ENCODE measurements around the gene PAXX.

Gene PAXX

GRCh38 chr9:136997830-136998234, 5.6 kb downstream of the PAXX start:
- no peak for DNase-seq

DNA sequence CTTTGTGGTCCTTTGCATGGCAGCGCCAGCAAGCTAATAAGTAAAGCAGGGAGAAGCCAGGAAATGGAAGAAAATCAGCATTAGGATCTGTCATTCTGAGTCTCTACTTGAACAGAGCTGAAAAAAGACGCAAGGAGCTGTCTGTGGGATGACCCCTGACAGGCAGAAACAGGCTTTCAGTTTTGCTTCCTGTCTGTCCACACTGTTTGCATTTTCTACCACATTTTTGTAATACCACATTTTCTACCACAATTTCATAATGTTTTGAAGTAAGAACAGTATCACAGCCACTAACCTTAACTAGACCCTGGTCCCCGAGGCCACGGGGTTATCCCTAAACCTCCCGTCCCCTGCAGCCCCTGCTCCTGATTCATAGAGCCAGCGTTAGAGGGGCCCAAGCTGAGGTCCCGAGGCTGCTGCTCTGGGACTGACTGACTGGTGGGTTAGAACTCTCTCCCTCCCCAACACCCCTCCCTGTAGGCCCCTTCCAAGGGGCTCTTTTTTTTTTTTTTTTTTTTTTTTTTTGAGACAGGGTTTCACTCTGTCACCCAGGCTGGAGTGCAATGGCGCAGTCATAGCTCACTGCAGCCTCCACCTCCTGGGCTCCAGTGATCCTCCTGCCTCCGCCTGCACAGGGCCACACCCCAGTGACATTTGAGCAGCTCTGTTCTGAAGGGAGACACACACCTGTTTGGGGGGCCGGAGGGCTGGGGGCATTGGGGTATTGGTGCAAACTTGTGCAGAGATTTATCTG, 8.1 kb downstream of the PAXX start:
- no peak for DNase-seq

- no peak for DNase-seq
Observed at GRCh38 chr9:137001857-137002645, 9.8 kb downstream of the PAXX start.

DNA sequence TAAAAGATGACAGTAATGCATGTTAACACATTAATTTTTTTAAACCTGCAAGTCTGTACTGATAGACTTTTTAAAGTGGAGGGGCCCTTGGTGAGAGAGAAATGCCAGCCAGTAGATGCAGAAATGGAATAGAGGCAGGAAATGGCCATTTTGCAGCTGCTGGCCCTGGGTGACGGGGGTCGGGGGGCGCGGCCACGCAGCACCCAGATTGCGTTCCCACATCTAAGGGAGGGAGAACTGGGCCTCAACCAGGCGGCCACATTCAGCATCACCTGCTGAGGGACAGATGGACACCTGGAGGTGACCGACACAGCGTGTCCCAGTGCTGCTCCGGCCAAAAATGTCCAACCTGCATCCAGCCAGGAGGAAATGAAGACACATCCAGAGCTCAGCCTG, 10.4 kb downstream of the PAXX start:
- no peak for DNase-seq

GRCh38 chr9:137004285-137004684, 12.1 kb downstream of the PAXX start:
- peak in 10 of 56 donors; percentile 33 to 56 (median 46) for DNase-seq

GRCh38 chr9:137006116-137007003, 14.1 kb downstream of the PAXX start:
- DNase-seq = peak in 1 of 56 donors; percentile 12

DNA sequence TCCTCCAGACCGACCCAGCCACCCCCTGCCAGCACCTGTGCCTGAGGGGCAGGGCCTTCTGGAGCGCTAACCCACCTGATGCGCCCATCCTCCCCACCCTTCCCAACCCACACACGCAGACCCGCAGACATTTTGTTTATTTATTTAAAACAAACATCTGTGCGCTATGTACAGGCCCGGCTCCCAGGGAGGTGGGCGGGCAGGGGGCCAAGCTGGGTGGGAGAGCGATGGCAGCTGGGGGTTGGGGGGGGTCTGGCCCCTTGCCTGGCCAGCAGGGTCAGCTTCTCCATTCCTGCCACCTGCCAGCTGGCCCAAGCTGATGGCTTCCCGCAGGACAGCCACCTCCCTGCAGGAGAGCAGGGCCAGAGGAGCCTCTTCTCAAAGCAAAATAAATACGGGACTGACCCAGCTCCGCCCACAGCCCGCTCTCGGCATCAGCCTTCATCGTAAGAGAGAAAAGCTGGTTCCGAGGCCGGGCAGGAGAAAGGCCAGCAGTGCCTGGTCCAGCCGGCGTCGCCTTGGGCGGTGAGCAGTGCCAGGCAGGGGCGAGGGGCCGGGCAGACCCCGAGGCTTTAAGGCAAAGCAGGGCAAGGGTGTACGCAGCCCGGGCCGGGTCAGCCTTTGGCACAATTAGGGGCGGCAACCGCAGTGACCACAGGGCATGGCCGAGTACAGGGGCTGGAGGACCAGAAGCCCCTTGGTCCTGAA, 15.0 kb downstream of the PAXX start:
- DNase-seq = peak in 1 of 56 donors; percentile 7

DNA sequence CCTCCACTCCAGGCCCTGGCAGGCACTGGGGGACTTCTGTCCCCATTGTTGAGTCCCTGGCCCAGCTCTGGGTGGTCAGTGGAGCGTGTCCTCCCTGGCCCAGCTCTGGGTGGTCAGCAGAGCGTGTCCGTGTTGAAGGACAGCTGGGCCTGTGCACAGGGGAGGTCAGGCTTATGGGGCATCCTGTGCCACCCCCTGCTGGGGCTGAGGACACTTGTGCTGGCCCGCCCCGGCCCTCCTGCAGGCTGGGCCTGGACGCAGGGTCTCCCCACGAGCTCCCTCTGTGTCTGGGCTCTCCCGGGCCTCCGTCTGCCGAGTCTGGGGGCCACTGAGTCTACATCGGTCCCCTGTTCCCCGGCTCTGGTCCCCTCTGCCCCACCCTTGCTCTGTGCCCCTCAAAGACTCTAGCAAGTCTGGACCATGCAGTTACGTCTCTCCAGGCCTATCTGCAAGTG, 15.6 kb downstream of the PAXX start:
- DNase-seq = no peak

- no peak for DNase-seq
Observed at GRCh38 chr9:137008312-137008711, 16.1 kb downstream of the PAXX start.

GRCh38 chr9:137009217-137009616, 17.0 kb downstream of the PAXX start:
- DNase-seq = no peak

GRCh38 chr9:137009938-137010732, 17.9 kb downstream of the PAXX start:
- DNase-seq = no peak

DNA sequence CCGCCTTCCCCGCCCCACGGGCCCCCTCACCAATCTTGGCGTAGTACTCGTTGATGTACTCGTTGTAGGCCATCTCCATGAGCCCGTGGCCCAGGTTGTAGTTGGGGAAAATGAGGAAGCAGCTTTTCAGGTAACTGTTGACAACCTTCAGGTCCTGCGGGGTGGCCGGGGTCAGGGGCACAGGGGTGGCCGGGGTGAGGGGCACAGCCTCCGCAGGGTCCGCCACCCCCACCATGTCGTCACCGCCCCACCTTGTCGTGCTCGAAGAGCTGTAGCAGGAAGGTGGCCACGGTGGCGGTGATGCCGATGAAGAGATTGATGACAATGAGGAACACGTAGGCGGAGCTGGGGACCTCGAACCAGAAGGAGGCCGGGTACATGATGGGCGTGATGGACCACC, 18.9 kb downstream of the PAXX start:
- DNase-seq = no peak

DNA sequence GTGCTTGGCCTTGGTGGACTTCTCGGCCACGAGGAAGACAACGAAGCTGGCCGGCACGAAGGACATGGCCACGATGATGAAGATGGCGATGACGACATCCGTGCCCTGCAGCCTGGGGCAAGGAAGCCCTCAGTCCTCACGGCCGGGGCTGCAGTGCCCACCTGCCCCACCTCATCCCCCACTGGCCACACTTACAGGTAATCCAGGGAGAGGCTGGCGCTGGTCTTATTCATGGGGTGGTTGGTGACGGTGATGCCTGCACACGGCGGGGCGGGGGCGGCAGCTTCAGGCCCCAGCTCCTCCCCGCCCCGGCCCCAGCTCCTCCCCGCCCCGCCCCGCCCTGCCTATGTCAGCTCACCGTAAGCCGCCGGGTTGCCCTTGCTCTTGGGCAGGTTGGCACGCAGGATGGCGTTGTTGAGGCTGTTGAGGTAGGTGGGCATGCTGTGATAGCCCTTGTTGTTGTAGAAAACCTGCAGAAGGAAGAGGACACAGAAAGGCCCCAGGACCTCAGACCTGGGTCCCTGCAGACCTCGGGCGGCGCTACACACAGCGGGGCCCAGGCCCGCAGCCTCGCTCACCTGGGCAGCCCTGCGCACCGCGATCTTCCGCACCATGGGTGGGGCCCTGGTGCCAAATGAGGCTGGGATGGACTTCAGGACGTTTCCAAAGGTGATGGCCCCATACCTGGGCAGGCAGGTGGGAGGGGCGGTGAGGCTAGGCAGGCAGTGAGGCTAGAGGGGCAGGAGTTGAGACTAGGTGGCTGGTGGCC, 19.9 kb downstream of the PAXX start:
- no peak for DNase-seq

- no peak for DNase-seq
Observed at GRCh38 chr9:137012694-137013570, 20.7 kb downstream of the PAXX start.

GRCh38 chr9:137013571-137013940, 21.3 kb downstream of the PAXX start:
- no peak for DNase-seq

DNA sequence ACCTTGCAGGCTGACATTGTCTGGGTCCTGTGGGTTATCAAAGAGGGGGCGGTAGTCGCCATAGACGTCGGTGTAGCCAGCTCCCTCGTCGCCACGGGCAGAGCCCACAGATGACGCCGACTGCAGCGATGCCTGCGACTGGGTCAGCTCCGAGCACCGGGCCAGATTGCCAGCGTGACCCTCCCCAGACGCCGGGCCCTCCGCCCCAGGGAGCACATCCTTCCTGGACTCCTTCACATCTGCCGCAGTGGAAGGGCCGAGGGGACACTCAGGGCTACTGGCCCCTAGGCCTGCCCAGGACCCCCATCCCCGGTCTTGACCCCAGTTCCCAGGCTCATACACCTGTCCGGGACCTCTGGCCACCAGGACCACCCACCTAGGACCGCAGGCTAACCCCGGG, 21.9 kb downstream of the PAXX start:
- no peak for DNase-seq

DNA sequence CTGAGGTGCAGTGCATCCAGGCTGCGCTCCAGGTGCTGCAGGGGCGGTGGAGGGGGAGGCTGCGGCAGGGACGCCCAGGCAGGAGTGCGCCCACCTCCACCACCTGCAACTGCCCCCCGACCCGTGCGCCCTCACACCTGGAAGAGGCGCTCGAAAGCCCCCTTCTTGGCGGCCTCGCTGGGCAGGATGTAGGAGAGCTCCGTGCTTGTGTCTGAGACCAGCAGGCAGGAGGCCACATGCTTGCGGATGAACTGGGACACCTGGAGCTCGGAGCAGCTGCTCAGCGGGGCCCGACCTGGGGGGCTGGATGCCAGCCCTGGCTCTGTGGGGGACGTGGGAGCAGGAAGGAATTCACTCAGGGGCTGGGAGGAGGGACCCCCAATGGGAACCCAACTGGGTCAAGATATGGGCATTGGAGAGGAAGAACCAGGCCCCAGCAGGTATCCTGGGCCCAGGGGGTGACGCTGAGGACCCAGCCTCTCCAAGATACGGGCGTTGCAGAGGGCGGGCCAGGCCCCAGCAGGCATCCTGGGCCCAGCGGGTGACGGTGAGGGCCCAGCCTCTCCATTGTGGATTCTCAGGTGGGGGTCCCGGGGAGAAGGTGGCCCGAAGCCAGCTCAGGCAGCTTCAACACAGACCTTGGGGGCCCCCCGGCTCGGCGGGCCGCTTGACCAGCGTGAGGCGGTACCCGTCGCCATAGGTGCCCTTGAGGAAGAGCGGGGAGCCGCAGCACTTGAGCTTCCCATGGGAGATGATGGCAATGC, 22.7 kb downstream of the PAXX start:
- no peak for DNase-seq

DNA sequence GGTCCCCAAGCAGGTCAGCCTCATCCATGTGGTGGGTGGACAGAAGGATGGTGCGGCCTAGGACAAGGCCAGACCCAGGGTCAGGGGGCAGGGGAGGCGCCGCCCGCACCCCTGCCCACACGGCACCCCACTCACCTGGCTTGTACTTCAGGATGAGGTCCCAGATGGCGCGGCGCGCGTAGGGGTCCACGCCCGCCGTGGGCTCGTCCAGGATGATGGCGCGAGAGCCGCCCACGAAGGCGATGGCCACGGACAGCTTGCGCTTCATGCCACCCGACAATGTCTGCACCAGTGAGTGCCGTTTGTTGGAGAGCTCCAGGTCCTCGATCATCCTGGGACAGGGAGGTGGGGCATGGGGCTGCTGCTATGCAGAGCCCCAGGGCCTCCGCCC, 23.3 kb downstream of the PAXX start:
- no peak for DNase-seq

Measured in amygdala (tissue), 56 donors.